ENCODE data around the gene FAM53B.

The FAM53B gene

GRCh38 chr10:124645467-124646095, 98.6 kb downstream of the FAM53B start:
- H3K36me3 Mint-ChIP-seq (ENCODE audit: low read depth) = peaks cover 4% of the 10 kb centered on the region
- H3K27ac Mint-ChIP-seq = no peak overlapping the region
- no peak overlapping the region for H3K4me3 Mint-ChIP-seq

GRCh38 chr10:124644771-124645415, 99.3 kb downstream of the FAM53B start:
- no peak overlapping the region for H3K27ac Mint-ChIP-seq
- H3K27me3 Mint-ChIP-seq = no peaks in the 10 kb centered on the region
- H3K36me3 Mint-ChIP-seq (ENCODE audit: low read depth) = peaks cover 4% of the 10 kb centered on the region
- H3K4me3 Mint-ChIP-seq = no peak overlapping the region
- H3K9me3 Mint-ChIP-seq = no peaks in the 10 kb centered on the region
- peaks cover 94% of the 10 kb centered on the region for H3K4me1 Mint-ChIP-seq (ENCODE audit: low read depth)

More at GRCh38 chr10:124645467-124646095, 98.6 kb downstream of the FAM53B start:
- H3K9me3 Mint-ChIP-seq = no peaks in the 10 kb centered on the region
- peaks cover 94% of the 10 kb centered on the region for H3K4me1 Mint-ChIP-seq (ENCODE audit: low read depth)
- no peaks in the 10 kb centered on the region for H3K27me3 Mint-ChIP-seq

- no peak overlapping the region for H3K4me3 Mint-ChIP-seq
- peaks cover 4% of the 10 kb centered on the region for H3K36me3 Mint-ChIP-seq (ENCODE audit: low read depth)
- H3K27ac Mint-ChIP-seq = no peak overlapping the region
- peaks cover 93% of the 10 kb centered on the region for H3K4me1 Mint-ChIP-seq (ENCODE audit: low read depth)
- no peaks in the 10 kb centered on the region for H3K9me3 Mint-ChIP-seq
- no peaks in the 10 kb centered on the region for H3K27me3 Mint-ChIP-seq
These were observed 99.9 kb downstream of the FAM53B start for GRCh38 chr10:124644236-124644635.

GRCh38 chr10:124643330-124644009, 100.7 kb downstream of the FAM53B start:
- H3K4me1 Mint-ChIP-seq (ENCODE audit: low read depth) = peaks cover 86% of the 10 kb centered on the region
- no peaks in the 10 kb centered on the region for H3K9me3 Mint-ChIP-seq
- H3K27me3 Mint-ChIP-seq = no peaks in the 10 kb centered on the region
- H3K27ac Mint-ChIP-seq = no peak overlapping the region
- no peak overlapping the region for H3K4me3 Mint-ChIP-seq
- peaks cover 4% of the 10 kb centered on the region for H3K36me3 Mint-ChIP-seq (ENCODE audit: low read depth)

GRCh38 chr10:124642088-124642710, 102.0 kb downstream of the FAM53B start:
- Mint-ChIP-seq H3K4me1 (ENCODE audit: low read depth) (peaks cover 83% of the 10 kb centered on the region), H3K27ac (peak overlapping the region; percentile 87), H3K4me3 (no peak overlapping the region), H3K9me3 (no peaks in the 10 kb centered on the region), H3K27me3 (no peaks in the 10 kb centered on the region), H3K36me3 (ENCODE audit: low read depth) (peaks cover 4% of the 10 kb centered on the region)

- Mint-ChIP-seq H3K4me1 (ENCODE audit: low read depth) (peaks cover 83% of the 10 kb centered on the region), H3K4me3 (peak overlapping the region; percentile 69), H3K9me3 (no peaks in the 10 kb centered on the region), H3K27ac (peak overlapping the region; percentile 87), H3K36me3 (ENCODE audit: low read depth) (peaks cover 4% of the 10 kb centered on the region), H3K27me3 (no peaks in the 10 kb centered on the region)
These were observed 102.7 kb downstream of the FAM53B start for GRCh38 chr10:124641282-124642087.

- Mint-ChIP-seq H3K4me1 (ENCODE audit: low read depth) (peaks cover 83% of the 10 kb centered on the region), H3K4me3 (peak overlapping the region; percentile 69), H3K36me3 (ENCODE audit: low read depth) (peaks cover 4% of the 10 kb centered on the region), H3K9me3 (no peaks in the 10 kb centered on the region), H3K27ac (peak overlapping the region; percentile 87), H3K27me3 (no peaks in the 10 kb centered on the region)
These were observed 103.5 kb downstream of the FAM53B start for GRCh38 chr10:124640538-124641231.

- no peak overlapping the region for H3K4me3 Mint-ChIP-seq
- H3K9me3 Mint-ChIP-seq = no peaks in the 10 kb centered on the region
- no peak overlapping the region for H3K27ac Mint-ChIP-seq
- peaks cover 8% of the 10 kb centered on the region for H3K36me3 Mint-ChIP-seq (ENCODE audit: low read depth)
- peaks cover 84% of the 10 kb centered on the region for H3K4me1 Mint-ChIP-seq (ENCODE audit: low read depth)
- no peaks in the 10 kb centered on the region for H3K27me3 Mint-ChIP-seq
These were observed 104.1 kb downstream of the FAM53B start for GRCh38 chr10:124640056-124640455.

GRCh38 chr10:124639646-124640045, 104.5 kb downstream of the FAM53B start:
- Mint-ChIP-seq H3K27me3 (no peaks in the 10 kb centered on the region), H3K36me3 (ENCODE audit: low read depth) (peaks cover 10% of the 10 kb centered on the region), H3K9me3 (peaks cover 2% of the 10 kb centered on the region), H3K4me3 (no peak overlapping the region), H3K4me1 (ENCODE audit: low read depth) (peaks cover 80% of the 10 kb centered on the region), H3K27ac (no peak overlapping the region)

GRCh38 chr10:124639206-124639605, 105.0 kb downstream of the FAM53B start:
- Mint-ChIP-seq H3K4me3 (no peak overlapping the region), H3K27ac (no peak overlapping the region), H3K36me3 (ENCODE audit: low read depth) (peaks cover 14% of the 10 kb centered on the region), H3K9me3 (peaks cover 5% of the 10 kb centered on the region), H3K27me3 (no peaks in the 10 kb centered on the region), H3K4me1 (ENCODE audit: low read depth) (peaks cover 76% of the 10 kb centered on the region)

GRCh38 chr10:124637746-124638145, 106.4 kb downstream of the FAM53B start:
- Mint-ChIP-seq H3K9me3 (peaks cover 5% of the 10 kb centered on the region), H3K27ac (no peak overlapping the region), H3K4me3 (no peak overlapping the region), H3K4me1 (ENCODE audit: low read depth) (peaks cover 72% of the 10 kb centered on the region), H3K27me3 (no peaks in the 10 kb centered on the region), H3K36me3 (ENCODE audit: low read depth) (peaks cover 20% of the 10 kb centered on the region)

GRCh38 chr10:124637091-124637700, 107.0 kb downstream of the FAM53B start:
- Mint-ChIP-seq H3K9me3 (peaks cover 5% of the 10 kb centered on the region), H3K36me3 (ENCODE audit: low read depth) (peaks cover 18% of the 10 kb centered on the region), H3K4me1 (ENCODE audit: low read depth) (peaks cover 71% of the 10 kb centered on the region), H3K4me3 (no peak overlapping the region), H3K27ac (no peak overlapping the region), H3K27me3 (no peaks in the 10 kb centered on the region)

- no peaks in the 10 kb centered on the region for H3K27me3 Mint-ChIP-seq
- peak overlapping the region; percentile 35 for H3K4me3 Mint-ChIP-seq
- H3K4me1 Mint-ChIP-seq (ENCODE audit: low read depth) = peaks cover 71% of the 10 kb centered on the region
- H3K27ac Mint-ChIP-seq = no peak overlapping the region
- H3K9me3 Mint-ChIP-seq = peaks cover 5% of the 10 kb centered on the region
- peaks cover 18% of the 10 kb centered on the region for H3K36me3 Mint-ChIP-seq (ENCODE audit: low read depth)
These were observed 107.7 kb downstream of the FAM53B start for GRCh38 chr10:124636271-124636995.

Measured in stimulated activated naive CD8-positive, alpha-beta T cell treated with anti-CD3 and anti-CD28 coated beads, Interleukin-15, Interleukin-2, amounts not matched to agents 100 ng/mL and 50 ng/mL, for 24 hours (primary cell).